NCI-H146 (cell line): ENCODE measurements around the gene F2.

Experiments
- DNase-seq: peaks from one replicate; lab custom pipeline; 2025; lab: John Stamatoyannopoulos, UW

Gene F2

GRCh38 chr11:46718155-46719019, 626 bp upstream of the F2 start:
- peak; percentile 72 for DNase-seq

DNA sequence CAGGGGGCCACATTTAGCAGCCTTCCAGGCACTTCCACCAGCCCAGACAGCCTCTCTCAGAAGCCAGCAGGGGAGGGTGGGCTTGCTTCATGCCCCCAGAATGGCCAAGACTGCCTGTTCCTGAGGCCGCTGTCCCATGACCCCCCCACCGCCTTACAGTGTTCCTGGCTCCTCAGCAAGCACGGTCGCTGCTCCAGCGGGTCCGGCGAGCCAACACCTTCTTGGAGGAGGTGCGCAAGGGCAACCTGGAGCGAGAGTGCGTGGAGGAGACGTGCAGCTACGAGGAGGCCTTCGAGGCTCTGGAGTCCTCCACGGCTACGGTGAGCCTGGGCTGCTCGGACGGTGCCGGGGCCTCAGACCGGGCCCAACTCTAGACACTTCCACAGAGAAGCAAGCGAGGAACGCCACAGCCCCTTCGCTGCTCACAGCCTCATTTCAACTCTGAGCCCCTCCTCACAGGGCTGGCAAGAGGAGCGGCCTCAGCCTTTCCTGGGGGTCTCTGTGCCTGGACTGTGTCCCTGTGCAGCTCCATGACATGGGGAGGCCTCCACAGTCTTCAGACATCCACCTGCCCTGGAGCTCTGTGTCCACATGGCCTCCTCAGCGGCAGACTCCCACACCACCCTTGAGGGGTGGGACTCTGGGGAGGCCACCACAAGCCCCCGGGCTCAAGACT, 668 bp downstream of the F2 start:
- no peak for DNase-seq

- no peak for DNase-seq
Observed at GRCh38 chr11:46721286-46721685, 2.3 kb downstream of the F2 start.

- no peak for DNase-seq
Observed at GRCh38 chr11:46722566-46723358, 3.7 kb downstream of the F2 start.

- DNase-seq, result no peak
Observed at GRCh38 chr11:46723359-46723680, 4.3 kb downstream of the F2 start.

GRCh38 chr11:46724088-46724487, 5.1 kb downstream of the F2 start:
- no peak for DNase-seq

GRCh38 chr11:46725338-46726205, 6.6 kb downstream of the F2 start:
- peak; percentile 42 for DNase-seq

DNA sequence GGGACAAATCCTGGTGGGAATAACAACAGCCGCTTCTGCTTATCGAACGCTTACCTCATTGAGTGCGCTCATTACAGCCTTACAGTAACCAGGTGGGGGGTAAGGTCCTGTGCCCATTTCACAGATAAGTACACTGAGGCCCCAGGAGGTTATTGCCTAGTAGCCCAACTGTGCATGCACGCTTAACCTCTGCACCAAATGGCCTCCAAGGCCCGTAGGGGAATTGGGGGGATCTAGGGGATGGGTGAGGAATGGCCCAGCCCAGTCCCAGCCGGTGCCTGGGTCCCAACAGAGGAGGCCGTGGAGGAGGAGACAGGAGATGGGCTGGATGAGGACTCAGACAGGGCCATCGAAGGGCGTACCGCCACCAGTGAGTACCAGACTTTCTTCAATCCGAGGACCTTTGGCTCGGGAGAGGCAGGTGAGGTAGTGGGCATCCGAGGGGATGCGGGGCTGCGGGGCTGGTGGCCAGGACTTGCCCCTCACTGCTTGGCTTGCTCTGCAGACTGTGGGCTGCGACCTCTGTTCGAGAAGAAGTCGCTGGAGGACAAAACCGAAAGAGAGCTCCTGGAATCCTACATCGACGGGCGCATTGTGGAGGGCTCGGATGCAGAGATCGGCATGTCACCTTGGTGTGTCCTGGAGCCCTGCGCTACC, 7.3 kb downstream of the F2 start:
- DNase-seq, result no peak

DNA sequence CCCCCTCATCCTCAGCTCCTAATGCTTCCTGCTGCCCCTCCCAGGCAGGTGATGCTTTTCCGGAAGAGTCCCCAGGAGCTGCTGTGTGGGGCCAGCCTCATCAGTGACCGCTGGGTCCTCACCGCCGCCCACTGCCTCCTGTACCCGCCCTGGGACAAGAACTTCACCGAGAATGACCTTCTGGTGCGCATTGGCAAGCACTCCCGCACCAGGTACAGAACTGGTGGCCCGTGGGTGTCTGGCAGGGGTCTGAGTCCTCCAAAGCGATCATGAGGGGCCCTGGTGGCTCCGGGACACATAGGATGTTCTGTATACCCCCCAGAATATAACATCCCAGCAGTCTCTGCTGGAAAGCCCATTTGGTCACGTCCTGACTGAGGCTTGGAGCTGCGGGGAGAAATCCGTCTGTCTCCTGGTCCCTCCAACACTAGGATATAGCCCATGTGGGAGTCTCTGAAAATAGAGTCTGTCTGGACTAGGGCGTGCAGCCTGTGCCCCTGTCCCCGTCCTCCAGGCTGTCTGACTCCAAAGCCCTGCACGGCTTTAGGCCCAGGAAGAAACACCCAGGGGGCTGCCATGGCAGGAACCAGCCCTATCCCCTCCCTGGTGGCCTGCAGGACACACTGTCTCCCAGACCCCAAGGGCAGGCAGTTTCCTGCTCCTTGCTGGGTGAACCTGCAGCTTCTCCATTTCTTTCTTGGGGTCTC, 9.1 kb downstream of the F2 start:
- no peak for DNase-seq

- no peak for DNase-seq
Observed at GRCh38 chr11:46728659-46729040, 9.6 kb downstream of the F2 start.

DNA sequence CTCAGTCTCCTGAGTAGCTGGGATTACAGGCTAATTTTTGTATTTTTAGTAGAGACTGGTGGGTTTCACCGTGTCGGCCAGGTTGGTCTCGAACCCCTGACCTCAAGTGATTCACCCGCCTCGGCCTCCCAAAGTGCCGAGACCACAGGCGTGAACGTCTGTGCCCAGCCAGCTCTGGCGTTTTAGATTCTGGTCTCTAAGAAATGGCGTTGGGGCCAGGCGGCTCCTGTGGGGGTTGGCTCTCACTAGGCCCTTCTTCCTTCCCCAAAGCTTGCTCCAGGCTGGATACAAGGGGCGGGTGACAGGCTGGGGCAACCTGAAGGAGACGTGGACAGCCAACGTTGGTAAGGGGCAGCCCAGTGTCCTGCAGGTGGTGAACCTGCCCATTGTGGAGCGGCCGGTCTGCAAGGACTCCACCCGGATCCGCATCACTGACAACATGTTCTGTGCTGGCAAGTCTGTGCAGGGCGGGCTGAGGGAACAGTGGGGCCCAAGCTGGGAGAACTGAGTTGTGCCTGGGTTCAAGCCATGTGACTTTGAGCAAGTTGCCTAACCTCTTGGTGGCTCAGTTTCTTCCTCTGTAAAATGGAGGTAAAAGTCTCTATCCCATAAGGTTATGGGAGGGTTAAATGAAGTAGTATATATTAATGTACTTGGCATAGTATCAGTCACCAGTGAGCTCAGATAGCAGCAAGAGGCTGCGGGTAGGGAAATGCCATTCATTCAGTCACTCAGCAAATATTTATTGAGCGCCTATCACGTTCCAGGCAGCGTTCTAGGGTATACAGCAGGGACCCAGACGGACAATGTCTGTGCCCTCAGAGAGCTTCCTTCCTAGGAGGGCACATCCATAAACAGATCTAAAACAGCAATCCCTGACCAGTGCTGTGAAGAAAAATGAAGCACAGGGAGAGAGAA, 10.4 kb downstream of the F2 start:
- DNase-seq, result no peak

DNA sequence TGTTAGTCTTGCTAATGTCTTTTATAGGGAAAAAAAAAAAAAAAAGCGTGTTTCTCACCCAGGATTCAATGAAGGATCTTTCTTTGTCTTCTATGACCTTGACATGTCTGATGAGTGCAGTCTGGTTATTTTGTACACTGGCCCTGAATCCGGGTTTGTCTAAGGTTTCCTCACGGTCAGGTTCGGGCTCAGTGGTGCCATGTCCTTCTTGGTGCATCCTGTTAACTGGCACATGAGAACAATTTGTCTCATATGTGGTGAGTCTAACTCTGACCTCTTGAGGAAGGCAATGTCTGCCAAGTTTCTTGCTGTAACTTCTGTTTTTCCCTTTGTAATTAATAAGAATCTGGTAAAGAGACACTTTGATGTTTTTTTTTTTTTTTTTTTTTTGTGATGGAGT, 12.5 kb downstream of the F2 start:
- DNase-seq, result no peak

DNA sequence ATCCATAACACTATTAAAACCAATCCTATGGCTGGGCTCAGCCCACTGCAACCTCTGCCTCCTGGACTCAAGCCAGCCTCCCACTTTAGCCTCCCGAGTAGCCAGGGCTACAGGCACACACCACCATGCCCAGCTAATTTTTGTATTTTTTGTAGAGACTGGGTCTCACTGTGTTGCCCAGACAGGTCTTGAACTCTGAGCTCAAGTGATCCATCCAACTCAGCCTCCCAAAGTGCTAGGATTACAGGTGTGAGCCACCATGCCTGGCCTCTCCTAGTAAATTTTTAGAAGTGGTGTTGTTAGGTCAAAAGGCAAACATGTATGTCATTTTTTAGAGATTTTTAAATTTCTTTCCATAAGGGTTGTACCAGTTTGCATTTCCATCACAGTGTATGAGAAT, 14.2 kb downstream of the F2 start:
- no peak for DNase-seq

GRCh38 chr11:46736146-46736545, 17.1 kb downstream of the F2 start:
- DNase-seq, result no peak

- DNase-seq, result no peak
Observed at GRCh38 chr11:46736615-46737014, 17.6 kb downstream of the F2 start.

GRCh38 chr11:46737699-46738098, 18.7 kb downstream of the F2 start:
- no peak for DNase-seq

DNA sequence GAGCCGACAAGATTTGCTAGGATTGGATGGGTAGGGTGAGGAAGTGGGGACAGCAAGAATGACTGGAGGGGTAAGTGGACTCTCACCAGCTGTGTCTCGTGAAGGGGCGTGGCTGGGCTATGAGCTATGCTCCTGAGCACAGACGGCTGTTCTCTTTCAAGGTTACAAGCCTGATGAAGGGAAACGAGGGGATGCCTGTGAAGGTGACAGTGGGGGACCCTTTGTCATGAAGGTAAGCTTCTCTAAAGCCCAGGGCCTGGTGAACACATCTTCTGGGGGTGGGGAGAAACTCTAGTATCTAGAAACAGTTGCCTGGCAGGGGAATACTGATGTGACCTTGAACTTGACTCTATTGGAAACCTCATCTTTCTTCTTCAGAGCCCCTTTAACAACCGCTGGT, 19.9 kb downstream of the F2 start:
- no peak for DNase-seq

GRCh38 chr11:46741600-46742484, 22.8 kb downstream of the F2 start:
- DNase-seq, result no peak

DNA sequence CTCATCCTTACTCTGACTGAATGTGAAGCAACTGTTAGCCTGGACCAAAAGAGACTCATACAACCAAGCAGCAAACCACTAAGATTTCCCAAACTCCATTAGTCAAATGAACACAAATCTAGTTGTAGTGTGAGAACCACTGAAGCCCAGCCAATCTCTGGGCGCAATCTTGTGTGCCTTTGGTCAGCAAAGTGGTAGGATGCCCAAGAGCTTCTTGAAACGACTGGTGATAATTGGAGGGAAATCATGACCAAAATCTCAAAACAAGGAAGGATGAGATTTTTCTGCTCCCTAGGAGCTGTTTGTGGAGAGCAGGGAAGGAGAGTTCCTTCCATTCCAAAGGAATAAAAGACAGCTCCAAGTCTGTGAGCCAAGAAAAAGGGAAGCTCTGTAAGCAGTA, 24.0 kb downstream of the F2 start:
- no peak for DNase-seq
